Activated T-cell treated with anti-CD3 and anti-CD28 coated beads, Interleukin-2, amount 50 U/mL, for 24 hours (primary cell): ENCODE measurements around the gene SGMS1.
"Not testable (repeated sequence)": the region's sequence is repeated elsewhere in the genome, so short reads cannot be mapped to it uniquely, and the experiment has no call there.

Experiments
- DNase-seq: peaks from one replicate; pipeline ENCODE4 v3.0.0-alpha.2; 2020
- H3K27ac Mint-ChIP-seq: 2 replicates; pipeline ENCODE4 v1.8.0; 2020; ENCODE audit warnings: mild to moderate bottlenecking, mixed read lengths
- H3K27me3 Mint-ChIP-seq: 2 replicates; pipeline ENCODE4 v1.8.0; 2020; ENCODE audit warnings: mixed read lengths
- H3K36me3 Mint-ChIP-seq: 2 replicates; pipeline ENCODE4 v1.8.0; 2020; ENCODE audit warnings: low read depth, mixed read lengths
- H3K4me1 Mint-ChIP-seq: 2 replicates; pipeline ENCODE4 v1.8.0; 2020; ENCODE audit warnings: low read depth, mixed read lengths
- H3K4me3 Mint-ChIP-seq: 2 replicates; pipeline ENCODE4 v1.8.0; 2020; ENCODE audit warnings: mild to moderate bottlenecking, moderate library complexity, mixed read lengths
- H3K9me3 Mint-ChIP-seq: 2 replicates; pipeline ENCODE4 v1.8.0; 2020; ENCODE audit warnings: mixed read lengths

Gene SGMS1

GRCh38 chr10:50540826-50541122 lies 83.0 kb downstream of the SGMS1 start:
- DNase-seq = no peak
- peaks cover 5% of the 10 kb centered on the region for H3K9me3 Mint-ChIP-seq
- H3K4me1 Mint-ChIP-seq = peaks cover 91% of the 10 kb centered on the region
- peak overlapping the region; percentile 40 for H3K4me3 Mint-ChIP-seq
- peaks cover 3% of the 10 kb centered on the region for H3K36me3 Mint-ChIP-seq
- peak overlapping the region; percentile 95 for H3K27ac Mint-ChIP-seq
- H3K27me3 Mint-ChIP-seq = no peaks in the 10 kb centered on the region

DNA sequence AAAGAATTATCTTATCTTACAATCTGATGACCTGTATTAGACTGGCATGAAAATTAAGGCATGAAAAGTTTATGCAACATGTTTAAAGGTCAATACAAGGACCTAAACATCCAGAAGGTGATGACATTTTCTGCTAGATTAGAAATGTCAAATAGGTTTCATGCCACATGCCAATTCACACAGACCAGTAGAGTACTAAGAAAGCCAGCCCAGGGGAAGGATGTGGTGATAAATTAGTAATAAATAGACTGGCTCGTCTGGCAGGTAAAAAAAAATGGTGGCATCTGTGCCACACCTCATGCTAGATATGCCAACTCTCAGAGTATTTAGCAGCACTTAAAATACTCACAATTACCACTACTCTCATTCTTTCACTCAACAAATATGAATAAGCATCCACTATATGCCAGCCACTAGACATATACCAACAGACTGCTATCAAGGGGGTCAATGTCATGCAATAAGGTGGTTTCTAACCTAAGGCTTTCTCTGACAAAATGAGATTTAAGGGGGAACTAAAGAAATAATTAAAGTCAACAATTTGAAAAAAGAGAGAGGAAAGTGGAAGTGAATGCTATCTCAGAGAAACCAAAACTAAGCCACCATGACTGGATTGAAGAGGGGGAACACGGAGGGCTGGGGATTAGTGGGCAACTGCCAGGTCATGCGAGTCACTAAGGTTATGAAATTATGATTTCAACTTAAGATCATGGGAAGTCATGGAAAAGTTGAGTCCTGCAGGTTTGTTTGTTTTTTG lies 83.5 kb downstream of the SGMS1 start:
- peaks cover 91% of the 10 kb centered on the region for H3K4me1 Mint-ChIP-seq
- H3K4me3 Mint-ChIP-seq = peak overlapping the region; percentile 40
- H3K27ac Mint-ChIP-seq = peak overlapping the region; percentile 95
- peaks cover 5% of the 10 kb centered on the region for H3K9me3 Mint-ChIP-seq
- no peak for DNase-seq
- H3K36me3 Mint-ChIP-seq = peaks cover 3% of the 10 kb centered on the region
- H3K27me3 Mint-ChIP-seq = no peaks in the 10 kb centered on the region

DNA sequence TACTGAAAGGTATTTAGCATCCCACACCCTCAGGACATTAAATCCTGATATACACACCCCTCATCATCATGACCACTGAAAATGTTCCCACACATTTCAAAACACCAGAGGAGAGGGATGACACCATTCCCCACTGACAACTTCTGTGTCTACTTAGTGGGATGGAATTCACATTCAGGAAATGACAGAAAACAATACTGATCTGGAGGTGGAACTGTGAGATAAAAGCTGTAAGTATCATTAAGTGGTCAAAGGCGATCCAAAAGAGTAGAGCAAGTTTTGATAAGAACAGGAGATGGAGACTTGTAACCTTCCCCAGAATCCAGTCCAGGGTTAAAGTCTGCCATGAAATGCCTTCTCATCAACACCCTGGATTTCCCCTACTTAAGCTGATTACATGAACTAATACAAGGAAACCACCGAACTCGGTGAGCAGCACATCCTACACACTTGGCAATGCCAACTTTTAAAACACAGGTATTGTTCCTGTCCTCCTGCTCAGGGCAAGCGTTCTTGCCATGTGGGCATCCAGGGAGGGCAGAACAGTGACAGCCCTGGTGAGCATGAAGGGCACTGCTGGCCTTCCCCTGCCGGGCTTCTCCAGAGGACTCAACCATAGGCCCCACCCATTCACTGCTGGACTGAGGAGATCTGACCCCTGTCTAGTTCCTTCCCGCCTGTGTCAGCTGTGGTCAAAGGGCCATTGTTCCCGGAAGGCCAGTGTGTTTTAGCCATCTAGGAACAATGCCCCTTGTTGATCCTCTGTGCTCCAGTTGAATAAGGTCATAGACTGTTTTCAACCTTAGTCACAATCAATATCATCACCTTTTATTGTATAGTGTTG lies 85.0 kb downstream of the SGMS1 start:
- Mint-ChIP-seq H3K4me3 (peak overlapping the region; percentile 41), H3K9me3 (peaks cover 5% of the 10 kb centered on the region), H3K27me3 (no peaks in the 10 kb centered on the region), H3K4me1 (peaks cover 89% of the 10 kb centered on the region), H3K36me3 (peaks cover 3% of the 10 kb centered on the region), H3K27ac (peak overlapping the region; percentile 81)
- peak; percentile 44 for DNase-seq

GRCh38 chr10:50536617-50537240 lies 87.0 kb downstream of the SGMS1 start:
- peaks cover 3% of the 10 kb centered on the region for H3K36me3 Mint-ChIP-seq
- no peak for DNase-seq
- peaks cover 5% of the 10 kb centered on the region for H3K9me3 Mint-ChIP-seq
- H3K27ac Mint-ChIP-seq = peak overlapping the region; percentile 82
- H3K4me3 Mint-ChIP-seq = peak overlapping the region; percentile 5
- H3K27me3 Mint-ChIP-seq = no peaks in the 10 kb centered on the region
- peaks cover 75% of the 10 kb centered on the region for H3K4me1 Mint-ChIP-seq

- H3K27me3 Mint-ChIP-seq, H3K36me3 Mint-ChIP-seq, DNase-seq, H3K4me3 Mint-ChIP-seq, H3K9me3 Mint-ChIP-seq: not testable (repeated sequence)
- Mint-ChIP-seq H3K27ac (peak overlapping the region; percentile 92), H3K4me1 (peaks cover 59% of the 10 kb centered on the region)
Measured at GRCh38 chr10:50534748-50535376, 88.9 kb downstream of the SGMS1 start.

GRCh38 chr10:50533296-50533695 lies 90.5 kb downstream of the SGMS1 start:
- Mint-ChIP-seq H3K4me1 (peaks cover 49% of the 10 kb centered on the region), H3K4me3 (no peak overlapping the region), H3K9me3 (no peaks in the 10 kb centered on the region)

DNA sequence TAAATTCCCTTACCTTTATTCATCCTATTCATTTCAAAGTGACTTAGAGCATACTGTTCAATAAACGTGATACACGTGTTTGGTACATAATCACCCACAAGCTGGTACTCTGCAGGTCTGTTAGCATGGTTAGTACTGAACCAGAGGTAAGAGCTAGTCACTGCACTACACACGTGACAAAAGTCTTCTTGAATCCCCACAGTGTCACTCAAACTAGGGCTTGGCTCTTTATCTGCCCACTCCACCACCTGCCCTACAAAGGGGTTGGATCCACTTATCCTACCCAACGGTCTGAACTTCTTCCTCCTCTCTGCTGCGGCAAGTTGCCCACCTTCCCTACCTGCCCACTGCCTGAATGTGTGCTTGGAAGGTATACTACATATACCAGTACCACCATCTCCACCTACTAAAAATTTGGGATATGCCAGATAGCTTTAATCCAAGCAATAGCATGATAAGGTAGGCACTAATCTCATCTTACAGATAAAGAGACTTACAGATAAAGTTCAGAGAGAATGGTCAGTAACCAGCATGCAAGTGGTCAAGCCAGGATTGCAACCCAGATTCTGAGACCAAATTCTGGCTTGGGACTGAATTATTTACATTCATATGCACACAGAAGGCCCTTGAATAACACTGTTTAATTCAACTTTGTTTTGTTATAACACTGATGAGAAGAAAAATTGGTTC lies 92.2 kb downstream of the SGMS1 start:
- peaks cover 2% of the 10 kb centered on the region for H3K9me3 Mint-ChIP-seq
- no peak overlapping the region for H3K27ac Mint-ChIP-seq
- H3K27me3 Mint-ChIP-seq = no peaks in the 10 kb centered on the region
- no peak overlapping the region for H3K4me3 Mint-ChIP-seq
- no peak for DNase-seq
- peaks cover 48% of the 10 kb centered on the region for H3K4me1 Mint-ChIP-seq
- H3K36me3 Mint-ChIP-seq = peaks cover 2% of the 10 kb centered on the region

More at GRCh38 chr10:50533296-50533695, 90.5 kb downstream of the SGMS1 start:
- DNase-seq = no peak
- H3K27me3 Mint-ChIP-seq = no peaks in the 10 kb centered on the region
- no peak overlapping the region for H3K27ac Mint-ChIP-seq
- H3K36me3 Mint-ChIP-seq = no peaks in the 10 kb centered on the region

DNA sequence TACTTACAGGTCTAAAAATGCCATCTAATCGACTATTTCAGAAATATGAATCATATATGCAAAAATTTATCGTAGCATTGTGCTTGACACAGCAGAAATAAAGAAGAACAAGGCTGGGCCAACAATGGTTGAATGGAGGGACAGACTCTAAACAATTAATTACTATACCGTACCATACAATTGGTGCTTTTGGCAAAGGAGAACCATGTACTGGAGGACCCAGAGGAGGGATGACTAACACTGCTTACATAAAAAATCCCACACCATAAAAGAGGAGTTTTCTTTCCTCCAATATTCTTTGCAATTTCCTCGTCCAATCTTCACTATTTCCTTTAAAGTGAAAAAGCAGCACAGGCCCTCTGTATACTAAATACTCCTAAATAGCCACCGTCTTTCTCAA lies 94.1 kb downstream of the SGMS1 start:
- H3K4me1 Mint-ChIP-seq = peaks cover 44% of the 10 kb centered on the region
- H3K27me3 Mint-ChIP-seq = no peaks in the 10 kb centered on the region
- H3K27ac Mint-ChIP-seq = no peak overlapping the region
- no peak overlapping the region for H3K4me3 Mint-ChIP-seq
- peaks cover 15% of the 10 kb centered on the region for H3K36me3 Mint-ChIP-seq
- no peak for DNase-seq
- peaks cover 2% of the 10 kb centered on the region for H3K9me3 Mint-ChIP-seq

GRCh38 chr10:50528206-50528605 lies 95.5 kb downstream of the SGMS1 start:
- H3K4me1 Mint-ChIP-seq = peaks cover 35% of the 10 kb centered on the region
- no peak overlapping the region for H3K27ac Mint-ChIP-seq

DNA sequence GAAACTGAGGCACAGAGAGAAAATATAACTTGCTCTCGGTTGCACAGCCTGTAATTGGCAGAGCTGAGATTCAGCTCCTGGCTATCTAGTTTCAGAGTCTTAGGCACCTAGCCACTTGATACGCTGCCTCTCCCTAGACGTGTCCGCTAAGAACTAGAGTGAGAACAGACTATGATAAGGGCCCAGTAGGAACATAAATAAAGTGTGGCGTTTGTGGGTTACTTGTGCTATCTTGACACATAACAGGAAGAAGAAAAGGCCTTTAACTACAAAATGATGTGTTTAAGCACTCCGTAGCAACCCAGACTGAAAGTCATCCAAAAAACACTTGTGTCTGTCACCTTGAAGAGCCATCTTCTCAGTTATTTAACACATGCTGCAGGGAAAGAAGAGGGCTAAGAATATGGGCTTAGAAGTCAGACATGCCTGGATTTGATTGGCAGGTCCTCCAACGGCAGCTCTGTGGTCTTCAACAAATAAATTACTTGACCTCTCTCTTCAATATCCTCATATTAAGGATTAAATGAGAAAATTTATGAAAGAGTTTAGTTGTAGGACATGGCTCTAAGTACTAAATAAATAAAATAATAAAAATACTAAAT lies 96.2 kb downstream of the SGMS1 start:
- Mint-ChIP-seq H3K27me3 (no peaks in the 10 kb centered on the region), H3K4me3 (no peak overlapping the region), H3K4me1 (peaks cover 37% of the 10 kb centered on the region), H3K36me3 (peaks cover 15% of the 10 kb centered on the region), H3K27ac (no peak overlapping the region), H3K9me3 (peaks cover 2% of the 10 kb centered on the region)
- DNase-seq = no peak

More at GRCh38 chr10:50528206-50528605, 95.5 kb downstream of the SGMS1 start:
- Mint-ChIP-seq H3K9me3 (peaks cover 2% of the 10 kb centered on the region), H3K27me3 (no peaks in the 10 kb centered on the region), H3K36me3 (peaks cover 15% of the 10 kb centered on the region), H3K4me3 (no peak overlapping the region)
- DNase-seq = no peak

DNA sequence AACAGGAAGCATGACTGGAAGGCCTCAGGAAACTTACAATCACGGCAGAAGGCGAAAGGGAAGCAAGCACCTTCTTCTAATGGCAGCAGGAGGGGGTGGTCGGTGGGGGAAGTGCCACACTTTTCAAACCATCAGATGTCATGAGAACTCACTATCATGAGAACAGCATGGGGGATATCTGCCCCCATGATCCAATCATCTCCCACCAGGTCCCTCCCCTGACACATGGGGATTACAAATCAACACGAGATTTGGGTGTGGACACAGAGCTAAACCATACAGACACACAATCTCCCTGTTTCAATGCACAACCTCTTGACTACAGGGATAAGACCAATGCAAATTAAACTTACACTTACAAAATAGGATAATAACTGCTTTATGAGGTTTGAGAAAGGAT lies 97.6 kb downstream of the SGMS1 start:
- peaks cover 15% of the 10 kb centered on the region for H3K36me3 Mint-ChIP-seq
- no peak overlapping the region for H3K27ac Mint-ChIP-seq

DNA sequence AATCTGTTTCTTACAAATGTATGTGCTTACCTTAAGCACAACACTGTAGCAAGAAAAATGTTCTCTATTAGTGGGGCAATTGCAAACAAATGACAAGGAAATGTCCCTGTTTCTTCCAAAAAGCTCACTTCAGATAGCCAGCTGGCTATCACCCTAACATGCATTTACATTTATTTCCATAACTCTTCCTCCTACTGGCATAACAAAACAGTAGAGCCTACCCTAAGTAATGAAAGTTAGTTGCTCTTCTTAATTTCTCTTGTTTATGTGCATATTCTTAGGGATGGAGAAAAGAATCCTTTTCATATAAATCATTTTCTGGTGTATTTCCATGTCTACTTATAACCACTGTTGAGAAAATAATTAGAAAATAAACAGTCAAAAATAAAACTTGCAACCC lies 100.4 kb downstream of the SGMS1 start:
- Mint-ChIP-seq H3K4me3 (no peak overlapping the region), H3K4me1 (peaks cover 33% of the 10 kb centered on the region), H3K27me3 (no peaks in the 10 kb centered on the region), H3K36me3 (peaks cover 25% of the 10 kb centered on the region), H3K9me3 (peaks cover 2% of the 10 kb centered on the region), H3K27ac (no peak overlapping the region)
- no peak for DNase-seq

More for the DNA sequence above, 97.6 kb downstream of the SGMS1 start:
- DNase-seq = no peak
- Mint-ChIP-seq H3K27me3 (no peaks in the 10 kb centered on the region), H3K9me3 (peaks cover 2% of the 10 kb centered on the region), H3K4me3 (no peak overlapping the region), H3K4me1 (peaks cover 40% of the 10 kb centered on the region)

GRCh38 chr10:50522908-50523307 lies 100.8 kb downstream of the SGMS1 start:
- no peak for DNase-seq
- no peak overlapping the region for H3K4me3 Mint-ChIP-seq
- peaks cover 30% of the 10 kb centered on the region for H3K4me1 Mint-ChIP-seq
- H3K27ac Mint-ChIP-seq = no peak overlapping the region
- peaks cover 25% of the 10 kb centered on the region for H3K36me3 Mint-ChIP-seq
- H3K27me3 Mint-ChIP-seq = no peaks in the 10 kb centered on the region
- peaks cover 2% of the 10 kb centered on the region for H3K9me3 Mint-ChIP-seq

DNA sequence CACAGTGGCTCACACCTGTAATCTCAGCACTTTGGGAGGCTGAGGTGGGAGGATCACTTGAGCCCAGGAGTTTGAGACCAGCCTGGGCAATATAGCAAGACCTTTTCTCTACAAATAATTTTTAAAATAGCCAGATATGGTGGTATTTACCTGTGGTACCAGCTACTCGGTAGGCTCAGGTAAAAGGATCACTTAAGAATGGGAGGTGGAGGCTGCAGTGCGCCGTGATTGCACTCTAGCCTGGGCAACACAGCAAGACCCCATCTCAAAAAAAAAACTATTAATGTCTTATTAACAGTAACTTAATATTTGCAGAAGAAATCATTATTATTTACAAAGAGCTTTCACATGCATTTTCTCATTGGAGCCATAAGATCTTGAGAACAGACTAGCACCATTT lies 103.6 kb downstream of the SGMS1 start:
- H3K36me3 Mint-ChIP-seq = peaks cover 16% of the 10 kb centered on the region

More for the DNA sequence above, 103.6 kb downstream of the SGMS1 start:
- peaks cover 21% of the 10 kb centered on the region for H3K4me1 Mint-ChIP-seq
- no peak overlapping the region for H3K27ac Mint-ChIP-seq
- no peaks in the 10 kb centered on the region for H3K9me3 Mint-ChIP-seq
- H3K27me3 Mint-ChIP-seq = no peaks in the 10 kb centered on the region
- H3K4me3 Mint-ChIP-seq = no peak overlapping the region
- DNase-seq = no peak
